Loucy (cell line): Measurements from ENCODE around the gene RBM6.

Experiments
- EZH2phosphoT487 ChIP-seq: fragments of 200-600 bp; IDR thresholded peaks from 2 replicates; pipeline ENCODE4 v1.6.1; 2018; ENCODE audit warnings: antibody characterized with exemption, mild to moderate bottlenecking, moderate library complexity, borderline replicate concordance
- TF ChIP-seq, protein P1 (sequence below): fragments of 200-600 bp; sonication (generic); conservative IDR thresholded peaks from 2 replicates; pipeline ENCODE4 v1.5.1; 2014; ENCODE audit warnings: mild to moderate bottlenecking, antibody characterized with exemption, low read length

GRCh38 chr3:49896345-49896744, 43.6 kb upstream of the RBM6 start:
- TF ChIP-seq, protein P1, sequence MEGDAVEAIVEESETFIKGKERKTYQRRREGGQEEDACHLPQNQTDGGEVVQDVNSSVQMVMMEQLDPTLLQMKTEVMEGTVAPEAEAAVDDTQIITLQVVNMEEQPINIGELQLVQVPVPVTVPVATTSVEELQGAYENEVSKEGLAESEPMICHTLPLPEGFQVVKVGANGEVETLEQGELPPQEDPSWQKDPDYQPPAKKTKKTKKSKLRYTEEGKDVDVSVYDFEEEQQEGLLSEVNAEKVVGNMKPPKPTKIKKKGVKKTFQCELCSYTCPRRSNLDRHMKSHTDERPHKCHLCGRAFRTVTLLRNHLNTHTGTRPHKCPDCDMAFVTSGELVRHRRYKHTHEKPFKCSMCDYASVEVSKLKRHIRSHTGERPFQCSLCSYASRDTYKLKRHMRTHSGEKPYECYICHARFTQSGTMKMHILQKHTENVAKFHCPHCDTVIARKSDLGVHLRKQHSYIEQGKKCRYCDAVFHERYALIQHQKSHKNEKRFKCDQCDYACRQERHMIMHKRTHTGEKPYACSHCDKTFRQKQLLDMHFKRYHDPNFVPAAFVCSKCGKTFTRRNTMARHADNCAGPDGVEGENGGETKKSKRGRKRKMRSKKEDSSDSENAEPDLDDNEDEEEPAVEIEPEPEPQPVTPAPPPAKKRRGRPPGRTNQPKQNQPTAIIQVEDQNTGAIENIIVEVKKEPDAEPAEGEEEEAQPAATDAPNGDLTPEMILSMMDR = no peak
- no peak for TF ChIP-seq EZH2phosphoT487
